HEK293T (cell line): ENCODE results near the gene FBXL7.

Experiments
- CTCF ChIA-PET: fragments of 350-600 bp; formaldehyde crosslinking; extraction: SDS; loops from one replicate; lab custom pipeline; 2021; ENCODE audit warnings: antibody characterized with exemption, inconsistent platforms; lab: Yijun Ruan, JAX
- POLR2A ChIA-PET: fragments of 350-600 bp; formaldehyde crosslinking; extraction: SDS; loops from one replicate; lab custom pipeline; 2020; ENCODE audit warnings: antibody characterized with exemption, inconsistent platforms; lab: Yijun Ruan, JAX
- DNase-seq: peaks from one replicate; pipeline ENCODE4 v3.0.0; 2012; ENCODE audit warnings: mixed read lengths; ENCODE audit errors: extremely low spot score
- ARNT ChIP-seq: fragments of 450-650 bp; IDR thresholded peaks from 2 replicates; pipeline ENCODE4 v1.6.1; 2017; ENCODE audit warnings: mild to moderate bottlenecking
- BHLHE40 ChIP-seq: fragments of 450-650 bp; IDR thresholded peaks from 2 replicates; pipeline ENCODE4 v1.6.1; 2016; ENCODE audit warnings: mild to moderate bottlenecking, moderate library complexity, borderline replicate concordance
- CTBP1 ChIP-seq: fragments of 450-650 bp; IDR thresholded peaks from 2 replicates; pipeline ENCODE4 v1.6.1; 2016; ENCODE audit warnings: borderline replicate concordance
- ELF4 ChIP-seq: fragments of 450-650 bp; IDR thresholded peaks from 2 replicates; pipeline ENCODE4 v1.6.1; 2017; ENCODE audit warnings: antibody characterized with exemption
- FOXA1 ChIP-seq: fragments of 450-650 bp; IDR thresholded peaks from 2 replicates; pipeline ENCODE4 v1.6.1; 2016; ENCODE audit warnings: mild to moderate bottlenecking
- FOXK2 ChIP-seq: fragments of 450-650 bp; IDR thresholded peaks from 2 replicates; pipeline ENCODE4 v1.6.1; 2016; ENCODE audit warnings: mild to moderate bottlenecking
- FOXM1 ChIP-seq: fragments of 450-650 bp; IDR thresholded peaks from 2 replicates; pipeline ENCODE4 v1.6.1; 2017; ENCODE audit warnings: mild to moderate bottlenecking, borderline replicate concordance
- HDGF ChIP-seq: fragments of 450-650 bp; IDR thresholded peaks from 2 replicates; pipeline ENCODE4 v1.6.1; 2017; ENCODE audit warnings: antibody characterized with exemption, borderline replicate concordance
- L3MBTL2 ChIP-seq: fragments of 450-650 bp; conservative IDR thresholded peaks from 2 replicates; pipeline ENCODE4 v1.6.1; 2016; ENCODE audit warnings: mild to moderate bottlenecking
- LEF1 ChIP-seq: fragments of 450-650 bp; IDR thresholded peaks from 2 replicates; pipeline ENCODE4 v1.6.1; 2017; ENCODE audit warnings: mild to moderate bottlenecking, borderline replicate concordance
- NFRKB ChIP-seq: fragments of 450-650 bp; IDR thresholded peaks from 2 replicates; pipeline ENCODE4 v1.6.1; 2016; ENCODE audit warnings: mild to moderate bottlenecking, moderate library complexity
- PKNOX1 ChIP-seq: fragments of 450-650 bp; IDR thresholded peaks from 2 replicates; pipeline ENCODE4 v1.6.1; 2016
- SP1 ChIP-seq: fragments of 450-650 bp; IDR thresholded peaks from 2 replicates; pipeline ENCODE4 v1.6.1; 2017
- SUZ12 ChIP-seq: fragments of 450-650 bp; IDR thresholded peaks from 2 replicates; pipeline ENCODE4 v1.6.1; 2016; ENCODE audit warnings: mild to moderate bottlenecking
- TARDBP ChIP-seq: fragments of 450-650 bp; IDR thresholded peaks from 2 replicates; pipeline ENCODE4 v1.6.1; 2016
- ZNF384 ChIP-seq: fragments of 450-650 bp; IDR thresholded peaks from 2 replicates; pipeline ENCODE4 v1.6.1; 2016

The FBXL7 gene

GRCh38 chr5:15601274-15601673, 101.3 kb downstream of the FBXL7 start:
- ChIA-PET POLR2A (no interaction called here), CTCF (no interaction called here)
- TF ChIP-seq FOXK2, result no peak
- TF ChIP-seq ZNF384, result no peak
- TF ChIP-seq L3MBTL2, result no peak
- TF ChIP-seq ELF4, result no peak
- no peak for TF ChIP-seq HDGF
- no peak for TF ChIP-seq ARNT
- TF ChIP-seq PKNOX1, result no peak
- no peak for TF ChIP-seq LEF1
- no peak for TF ChIP-seq NFRKB
- no peak for TF ChIP-seq FOXM1
- no peak for TF ChIP-seq CTBP1
- TF ChIP-seq FOXA1, result no peak
- no peak for TF ChIP-seq SP1
- no peak for TF ChIP-seq BHLHE40
- no peak for TF ChIP-seq SUZ12
- TF ChIP-seq TARDBP, result no peak
- no peak for DNase-seq

- DNase-seq, result no peak
- TF ChIP-seq BHLHE40, result no peak
- TF ChIP-seq ELF4, result no peak
- ChIA-PET CTCF (no interaction called here), POLR2A (no interaction called here)
These were observed 101.9 kb downstream of the FBXL7 start for GRCh38 chr5:15601853-15602252.

- ChIA-PET POLR2A (no interaction called here), CTCF (no interaction called here)
- DNase-seq, result no peak
- TF ChIP-seq ELF4 (no peak), FOXA1 (no peak), PKNOX1 (no peak), FOXK2 (no peak), SP1 (no peak), CTBP1 (no peak), NFRKB (no peak), ARNT (no peak)
These were observed 105.0 kb downstream of the FBXL7 start for GRCh38 chr5:15604986-15605385.

GRCh38 chr5:15606197-15606596, 106.2 kb downstream of the FBXL7 start:
- POLR2A ChIA-PET, result no interaction called here

GRCh38 chr5:15607076-15607475, 107.1 kb downstream of the FBXL7 start:
- TF ChIP-seq ELF4 (no peak), ZNF384 (no peak), L3MBTL2 (no peak), PKNOX1 (no peak), TARDBP (no peak), HDGF (no peak), BHLHE40 (no peak), ARNT (no peak), FOXA1 (no peak), NFRKB (no peak), LEF1 (no peak), FOXK2 (no peak), SUZ12 (no peak), SP1 (no peak), CTBP1 (no peak)
- no peak for DNase-seq
- POLR2A ChIA-PET, result no interaction called here
- CTCF ChIA-PET, result no interaction called here

More at GRCh38 chr5:15606197-15606596, 106.2 kb downstream of the FBXL7 start:
- TF ChIP-seq FOXK2 (no peak), BHLHE40 (no peak), HDGF (no peak), PKNOX1 (no peak), NFRKB (no peak), ARNT (no peak), LEF1 (no peak), SUZ12 (no peak), SP1 (no peak), FOXA1 (no peak), ELF4 (no peak), TARDBP (no peak), L3MBTL2 (no peak), ZNF384 (no peak), FOXM1 (no peak), CTBP1 (no peak)
- DNase-seq, result no peak
- CTCF ChIA-PET, result no interaction called here

- POLR2A ChIA-PET, result no interaction called here
- no peak for DNase-seq
- TF ChIP-seq SUZ12 (no peak), ELF4 (no peak), LEF1 (no peak), NFRKB (no peak), BHLHE40 (no peak), CTBP1 (no peak), PKNOX1 (no peak), SP1 (no peak), ARNT (no peak), FOXK2 (no peak), ZNF384 (no peak), HDGF (no peak), TARDBP (no peak)
- CTCF ChIA-PET, result no interaction called here
These were observed 109.2 kb downstream of the FBXL7 start for GRCh38 chr5:15609076-15609725.
